Measurements from ENCODE around the gene GALNT9. TPM values are rescaled to one million over a fixed set of nuclear protein-coding genes. Genes with fewer than 3 reads are reported as not detected.

GALNT9 gene
- total RNA-seq (2022; extraction: Qiagen RNA extraction; ENCODE audit: low read depth) = 2.2 to 6.4 TPM (median 5.7 TPM) in 5 replicates

DNA sequence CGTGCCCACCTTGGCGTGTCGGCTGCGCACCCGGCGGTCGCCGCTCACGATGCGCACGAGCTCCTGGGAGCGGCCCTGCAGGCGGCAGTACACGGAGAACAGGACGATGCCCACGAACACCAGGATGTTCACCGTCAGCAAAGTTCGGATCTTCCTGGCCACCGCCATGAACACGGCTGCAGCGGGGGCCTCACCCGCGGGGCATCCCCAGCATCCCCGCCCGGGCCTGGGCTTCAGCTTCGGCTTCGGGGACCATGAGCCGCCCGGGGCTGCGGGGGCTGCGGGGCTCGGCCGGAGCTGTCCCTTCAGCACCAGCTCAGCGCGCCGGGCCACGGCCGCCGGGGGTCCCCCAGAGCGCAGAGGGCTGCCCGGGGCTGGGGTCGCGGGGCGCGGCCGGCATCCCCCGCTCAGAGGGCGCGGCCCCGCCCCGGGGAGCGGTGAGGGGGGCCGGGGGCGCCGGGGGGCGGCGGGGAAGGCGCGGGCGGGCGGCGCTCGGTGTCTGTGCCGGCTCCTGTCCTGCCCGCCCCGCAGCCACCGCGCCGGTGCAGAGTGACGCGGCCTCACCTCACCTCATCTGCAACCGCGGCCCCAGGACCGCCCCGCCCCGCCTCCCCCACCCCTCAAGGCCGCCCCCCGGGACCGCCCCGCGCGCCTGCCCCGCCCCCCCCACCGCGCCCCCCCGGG is at the start of gene GALNT9:
GALNT9 (minus strand) TSS at position 554 of the 684 bp plus-strand sequence; CDS start at position 168, 386 bp downstream.

Other genes starting within 250 kb of the GALNT9 start
- gene DDX51, start 185.3 kb downstream of the GALNT9 start, total RNA-seq (2022; extraction: Qiagen RNA extraction; ENCODE audit: low read depth) = 17.6 to 30.0 TPM (median 26.7 TPM) in 5 replicates
- 26.6 to 64.7 TPM (median 62.6 TPM) in 5 replicates for gene NOC4L, start 185.1 kb downstream of the GALNT9 start, total RNA-seq (2022; extraction: Qiagen RNA extraction; ENCODE audit: low read depth)
- gene FBRSL1, start 160.6 kb upstream of the GALNT9 start, total RNA-seq (2022; extraction: Qiagen RNA extraction; ENCODE audit: low read depth) = 44.2 to 98.4 TPM (median 83.8 TPM) in 5 replicates

Measured in A549 treated with ZK216348 at 1 μM for 4 hours (cell line).